Measurements from ENCODE around the gene ADAM22.

- no peak for TF ChIP-seq CTCF (conservative IDR thresholded peaks at IDR 0.05; ENCODE audit: low read depth in 2 of 2)
- no peak for TF ChIP-seq REST (IDR thresholded peaks at IDR 0.05; ENCODE audit: unreplicated experiment)
- TF ChIP-seq EZH2phosphoT487 (IDR thresholded peaks at IDR 0.05; ENCODE audit: unreplicated experiment): no peak
- TF ChIP-seq POLR2AphosphoS5 (IDR thresholded peaks at IDR 0.05; ENCODE audit: low read depth): no peak
- TF ChIP-seq NANOG (IDR thresholded peaks at IDR 0.05; ENCODE audit: borderline replicate concordance): no peak
- TF ChIP-seq STAT1 (IDR thresholded peaks at IDR 0.05; ENCODE audit: unreplicated experiment): no peak
- TF ChIP-seq EZH2 (IDR thresholded peaks at IDR 0.05; ENCODE audit: low read depth, unreplicated experiment): no peak
- TF ChIP-seq ETS1 (IDR thresholded peaks at IDR 0.05): no peak
- TF ChIP-seq ZNF331 (CRISPR knock-in tag; IDR thresholded peaks at IDR 0.05; ENCODE audit: low read depth): no peak
- no peak for TF ChIP-seq CREB1 (CRISPR knock-in tag; IDR thresholded peaks at IDR 0.05; ENCODE audit: low read depth)
Observed at GRCh38 chr7:88214456-88214855, 280.4 kb downstream of the ADAM22 start.

Measured in GM23338 (cell line).